ENCODE results near the gene LGALS12. TPM values are rescaled to one million over a fixed set of nuclear protein-coding genes. Genes with fewer than 3 reads are reported as not detected.

Gene LGALS12
- total RNA-seq, 4 donors from 2014 or later: 0.76 to 6.3 (median 2.3) TPM; not detected in 1

- H3K27ac ChIP-seq: no peak overlapping the region
- H3K9me3 ChIP-seq: no peaks in the 10 kb centered on the region
- TF ChIP-seq POLR2AphosphoS5 (IDR thresholded peaks at IDR 0.05): no peak
- no peak for TF ChIP-seq CTCF (IDR thresholded peaks at IDR 0.05)
- no peak for TF ChIP-seq EP300 (IDR thresholded peaks at IDR 0.05)
- WGBS: 67% methylated on average over 2 of the region's 2 CpGs
- H3K4me1 ChIP-seq: peaks cover 22% of the 10 kb centered on the region
- H3K4me3 ChIP-seq: no peak overlapping the region
- no peaks in the 10 kb centered on the region for H3K27me3 ChIP-seq
- DNase-seq (ENCODE audit: low spot score in 2 of 2): no peak
- no peaks in the 10 kb centered on the region for H3K36me3 ChIP-seq
Measured at GRCh38 chr11:63532117-63532516, 26.2 kb downstream of the LGALS12 start.

GRCh38 chr11:63532799-63533475, 27.1 kb downstream of the LGALS12 start:
- H3K4me1 ChIP-seq: peaks cover 30% of the 10 kb centered on the region
- no peaks in the 10 kb centered on the region for H3K36me3 ChIP-seq
- no peak overlapping the region for H3K4me3 ChIP-seq
- no peaks in the 10 kb centered on the region for H3K27me3 ChIP-seq
- WGBS: 69% methylated on average over 4 of the region's 4 CpGs
- H3K9me3 ChIP-seq: no peaks in the 10 kb centered on the region
- no peak for TF ChIP-seq POLR2A (IDR thresholded peaks at IDR 0.05)
- TF ChIP-seq CTCF (IDR thresholded peaks at IDR 0.05): no peak
- TF ChIP-seq EP300 (IDR thresholded peaks at IDR 0.05): no peak
- no peak for TF ChIP-seq POLR2AphosphoS5 (IDR thresholded peaks at IDR 0.05)
- no peak overlapping the region for H3K27ac ChIP-seq
- no peak for DNase-seq (ENCODE audit: low spot score in 2 of 2)

- DNase-seq (ENCODE audit: low spot score in 2 of 2): no peak
- Histone ChIP-seq H3K4me3 (no peak overlapping the region), H3K27me3 (no peaks in the 10 kb centered on the region), H3K27ac (no peak overlapping the region), H3K4me1 (peaks cover 39% of the 10 kb centered on the region), H3K36me3 (no peaks in the 10 kb centered on the region), H3K9me3 (no peaks in the 10 kb centered on the region)
- TF ChIP-seq POLR2A (IDR thresholded peaks at IDR 0.05) (no peak), CTCF (IDR thresholded peaks at IDR 0.05) (no peak)
- 58% methylated on average over 3 of the region's 3 CpGs for WGBS
Measured at GRCh38 chr11:63534076-63534475, 28.2 kb downstream of the LGALS12 start.

GRCh38 chr11:63534895-63535461, 29.1 kb downstream of the LGALS12 start:
- WGBS: 92% methylated on average over 5 of the region's 5 CpGs
- TF ChIP-seq CTCF (IDR thresholded peaks at IDR 0.05) (no peak), POLR2AphosphoS5 (IDR thresholded peaks at IDR 0.05) (no peak), POLR2A (IDR thresholded peaks at IDR 0.05) (no peak), EP300 (IDR thresholded peaks at IDR 0.05) (no peak)
- Histone ChIP-seq H3K4me3 (no peak overlapping the region), H3K27ac (no peak overlapping the region), H3K4me1 (peaks cover 41% of the 10 kb centered on the region), H3K27me3 (no peaks in the 10 kb centered on the region), H3K36me3 (no peaks in the 10 kb centered on the region), H3K9me3 (no peaks in the 10 kb centered on the region)
- DNase-seq (ENCODE audit: low spot score in 2 of 2): no peak

GRCh38 chr11:63535734-63536133, 29.9 kb downstream of the LGALS12 start:
- Histone ChIP-seq H3K9me3 (no peaks in the 10 kb centered on the region), H3K4me1 (peaks cover 41% of the 10 kb centered on the region), H3K4me3 (no peak overlapping the region), H3K36me3 (no peaks in the 10 kb centered on the region), H3K27me3 (no peaks in the 10 kb centered on the region), H3K27ac (no peak overlapping the region)
- TF ChIP-seq CTCF (IDR thresholded peaks at IDR 0.05) (no peak), POLR2AphosphoS5 (IDR thresholded peaks at IDR 0.05) (no peak), EP300 (IDR thresholded peaks at IDR 0.05) (no peak), POLR2A (IDR thresholded peaks at IDR 0.05) (no peak)
- WGBS: 71% methylated on average over 1 of the region's 1 CpG
- no peak for DNase-seq (ENCODE audit: low spot score in 2 of 2)

Measured in suprapubic skin (tissue), 4 donors.